ENCODE data around the gene DPF3. TPM values are rescaled to one million over a fixed set of nuclear protein-coding genes. Genes with fewer than 3 reads are reported as not detected.

DPF3 gene
- total and polyA plus RNA-seq, 9 of the 15 experiments (the other 6 are each of a cell fraction or from before 2014, with no cell fraction given): 0.21 to 4.9 (median 1.2) TPM

- TF ChIP-seq THRB (CRISPR knock-in tag; conservative IDR thresholded peaks at IDR 0.05): no peak
- TF ChIP-seq HMG20A (CRISPR knock-in tag; conservative IDR thresholded peaks at IDR 0.05): no peak
- TF ChIP-seq TFAP4 (CRISPR knock-in tag; IDR thresholded peaks at IDR 0.05; ENCODE audit: borderline replicate concordance): no peak
- no peak for TF ChIP-seq CBFA2T3 (IDR thresholded peaks at IDR 0.05)
- TF ChIP-seq WHSC1 (IDR thresholded peaks at IDR 0.05; ENCODE audit: low read length): no peak
- TF ChIP-seq, protein P1, sequence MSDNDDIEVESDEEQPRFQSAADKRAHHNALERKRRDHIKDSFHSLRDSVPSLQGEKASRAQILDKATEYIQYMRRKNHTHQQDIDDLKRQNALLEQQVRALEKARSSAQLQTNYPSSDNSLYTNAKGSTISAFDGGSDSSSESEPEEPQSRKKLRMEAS (CRISPR knock-in tag; IDR thresholded peaks at IDR 0.05): no peak
These were observed 9.5 kb downstream of the DPF3 start (continued) for GRCh38 chr14:72884386-72884785.

- ATAC-seq (no peak), FAIRE-seq (no peak), DNase-seq (ENCODE audit: extremely low read depth in 1 of 4, low spot score in 3 of 4) (no peak)
- Histone ChIP-seq H3K9ac (ENCODE audit: insufficient read depth in 1 of 2, low read depth in 2 of 2, low read length in 2 of 2) (no peak overlapping the region), H3K9me3 (replicated peaks; ENCODE audit: control insufficient read depth, insufficient read depth, low read depth, low read length) (no peaks in the 10 kb centered on the region), H3K4me1 (replicated peaks in 1 of 2; ENCODE audit: control insufficient read depth in 2 of 2, insufficient read depth in 2 of 2, low read length in 2 of 2) (peaks cover 0 to 6% of the 10 kb centered on the region in 2 experiments; a peak in 3 of 5 replicates), H3K9me1 (ENCODE audit: control insufficient read depth, insufficient read depth, low read length) (no peaks in the 10 kb centered on the region), H3K4me2 (ENCODE audit: insufficient read depth, low read length) (no peak overlapping the region), H3K4me3 (no peak overlapping the region), H3K27ac (ENCODE audit: extremely low read depth, low read depth, low read length) (no peak overlapping the region), H3K79me2 (ENCODE audit: control insufficient read depth, insufficient read depth, low read length) (no peaks in the 10 kb centered on the region), H3K36me3 (ENCODE audit: control insufficient read depth, insufficient read depth, low read length) (no peaks in the 10 kb centered on the region), H2AFZ (ENCODE audit: low read depth, low read length) (no peak overlapping the region), H3K27me3 (ENCODE audit: control insufficient read depth in 2 of 2, insufficient read depth in 2 of 2, low read length in 2 of 2) (no peaks in the 10 kb centered on the region), H4K20me1 (replicated peaks; ENCODE audit: control insufficient read depth, insufficient read depth, low read length) (no peaks in the 10 kb centered on the region)
- TF ChIP-seq TEAD2 (tag; IDR thresholded peaks at IDR 0.05): no peak
- TF ChIP-seq ZNF740 (CRISPR knock-in tag; IDR thresholded peaks at IDR 0.05): no peak
- TF ChIP-seq ZNF740 (tag; IDR thresholded peaks at IDR 0.05): no peak
- ChIA-PET POLR2A (no interaction called here), CTCF (ENCODE audit: low intra/inter-chr PET ratio) (no interaction called here)
- 27% methylated on average over 4 of the region's 4 CpGs for WGBS (ENCODE audit: insufficient coverage, low coverage, missing lambda C conversion rate)
- no TSS peak for BruUV-seq (replicated peaks)
- in situ Hi-C loops (cut with MboI): no loop called here
- intact Hi-C loops (cut with micrococcal nuclease): no loop called here
These were observed 9.9 kb downstream of the DPF3 start for GRCh38 chr14:72883961-72884360.

Measured in K562 (cell line).